ENCODE data around the gene VAV1. TPM values are rescaled to one million over a fixed set of nuclear protein-coding genes. Genes with fewer than 3 reads are reported as not detected.
"Not testable (repeated sequence)": the region's sequence is repeated elsewhere in the genome, so short reads cannot be mapped to it uniquely, and the experiment has no call there.

Gene VAV1
- total RNA-seq, 1 donor from 2014 or later = not detected

- peak; percentile 100 for DNase-seq (ENCODE audit: low read depth)
Observed at GRCh38 chr19:6737284-6737872, 35.1 kb upstream of the VAV1 start, which contains the start of gene GPR108. GPR108 (minus strand) TSS chr19:6737580; CDS start chr19:6737576, 4 bp downstream.

- DNase-seq (ENCODE audit: low read depth) = peak; percentile 80
Observed at GRCh38 chr19:6737873-6738786, 34.4 kb upstream of the VAV1 start.

GRCh38 chr19:6738787-6739389 lies 33.6 kb upstream of the VAV1 start:
- no peak for DNase-seq (ENCODE audit: low read depth)

- DNase-seq (ENCODE audit: low read depth) = peak; percentile 88
Observed at GRCh38 chr19:6739390-6739882, 33.1 kb upstream of the VAV1 start, which contains the start of gene TRIP10. TRIP10 (plus strand) TSS chr19:6739680; CDS start chr19:6739762, 82 bp downstream.

GRCh38 chr19:6739883-6740588 lies 32.5 kb upstream of the VAV1 start:
- DNase-seq (ENCODE audit: low read depth) = peak; percentile 63

GRCh38 chr19:6740589-6741343 lies 31.7 kb upstream of the VAV1 start:
- DNase-seq (ENCODE audit: low read depth) = peak; percentile 45

GRCh38 chr19:6743066-6743465 lies 29.4 kb upstream of the VAV1 start:
- no peak for DNase-seq (ENCODE audit: low read depth)

GRCh38 chr19:6743714-6744380 lies 28.7 kb upstream of the VAV1 start:
- DNase-seq (ENCODE audit: low read depth) = peak; percentile 24

- DNase-seq (ENCODE audit: low read depth) = peak; percentile 81
Observed at GRCh38 chr19:6744381-6745301, 27.9 kb upstream of the VAV1 start.

GRCh38 chr19:6745965-6746364 lies 26.5 kb upstream of the VAV1 start:
- no peak for DNase-seq (ENCODE audit: low read depth)

GRCh38 chr19:6748543-6748942 lies 24.0 kb upstream of the VAV1 start:
- DNase-seq (ENCODE audit: low read depth) = not testable (repeated sequence)

- DNase-seq (ENCODE audit: low read depth) = no peak
Observed at GRCh38 chr19:6750062-6750461, 22.4 kb upstream of the VAV1 start.

- no peak for DNase-seq (ENCODE audit: low read depth)
Observed at GRCh38 chr19:6751189-6751588, 21.3 kb upstream of the VAV1 start.

GRCh38 chr19:6752256-6753177 lies 20.0 kb upstream of the VAV1 start:
- DNase-seq (ENCODE audit: low read depth) = no peak

- no peak for DNase-seq (ENCODE audit: low read depth)
Observed at GRCh38 chr19:6753178-6754031, 19.1 kb upstream of the VAV1 start.

GRCh38 chr19:6754136-6754535 lies 18.4 kb upstream of the VAV1 start:
- DNase-seq (ENCODE audit: low read depth) = no peak
